DMS153 treated with DMSO at 0.1 percent for 48 hours (cell line): ENCODE data around the gene PDGFC.
"Not testable (repeated sequence)": the region's sequence is repeated elsewhere in the genome, so short reads cannot be mapped to it uniquely, and the experiment has no call there.

Experiments
- DNase-seq: peaks from one replicate; lab custom pipeline; 2025; ENCODE audit not compliant: unreplicated experiment; lab: John Stamatoyannopoulos, UW

The PDGFC gene

DNA sequence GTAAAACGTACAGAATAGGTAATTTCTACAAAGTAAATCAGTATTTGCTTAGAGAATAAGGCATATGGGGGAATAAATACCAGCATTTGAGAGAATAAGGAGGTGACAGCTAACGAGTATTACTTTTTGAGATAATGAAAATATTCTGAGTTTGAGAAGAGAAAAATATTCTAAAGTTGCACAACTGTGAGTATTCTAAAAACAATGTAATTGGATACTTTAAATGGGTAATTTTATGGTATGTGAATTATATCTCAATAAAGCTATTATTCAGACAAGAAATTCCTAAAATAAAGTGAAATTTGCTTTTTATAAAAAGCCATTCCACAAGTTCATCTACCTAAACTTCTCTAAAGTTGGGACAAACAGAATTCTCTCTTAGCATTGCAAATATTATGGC, 62.6 kb downstream of the PDGFC start:
- no peak for DNase-seq

DNA sequence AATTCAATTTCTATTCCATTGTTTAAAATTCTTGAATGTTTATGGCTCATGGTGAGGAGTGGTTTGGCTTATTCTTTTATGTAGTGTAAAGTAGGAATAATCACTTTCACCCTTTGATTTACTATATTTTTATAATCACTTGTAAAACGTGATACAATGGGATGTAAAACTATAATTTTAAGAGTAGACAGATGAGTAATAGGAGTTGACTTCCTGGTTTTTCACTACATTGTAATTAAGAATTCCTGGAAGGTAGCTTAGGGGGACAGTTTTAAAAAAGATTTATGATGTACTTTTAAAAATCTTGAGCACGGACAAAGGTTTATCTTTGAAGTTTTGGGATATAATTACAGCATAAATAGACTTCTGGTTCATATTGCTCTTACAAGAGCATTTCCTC, 65.3 kb downstream of the PDGFC start:
- DNase-seq, result no peak

DNA sequence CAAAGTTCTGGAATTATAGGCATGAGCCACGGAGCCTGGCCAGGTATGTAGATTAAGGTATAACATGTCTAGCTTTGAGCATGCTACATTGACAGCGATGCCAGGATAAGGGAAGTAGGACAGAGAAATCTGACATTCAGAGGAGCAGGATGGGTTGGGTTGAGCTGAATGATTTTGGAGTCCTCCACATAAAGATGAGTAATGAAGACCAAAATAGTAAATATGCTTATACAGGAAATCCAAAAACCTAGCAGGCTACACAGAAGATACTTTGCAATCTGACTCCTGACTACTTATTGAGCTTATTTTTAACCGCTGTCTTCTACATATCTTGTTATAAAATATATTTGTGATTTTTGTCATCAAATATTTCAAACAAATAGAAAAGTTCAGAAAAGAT, 69.7 kb downstream of the PDGFC start:
- DNase-seq, result no peak

DNA sequence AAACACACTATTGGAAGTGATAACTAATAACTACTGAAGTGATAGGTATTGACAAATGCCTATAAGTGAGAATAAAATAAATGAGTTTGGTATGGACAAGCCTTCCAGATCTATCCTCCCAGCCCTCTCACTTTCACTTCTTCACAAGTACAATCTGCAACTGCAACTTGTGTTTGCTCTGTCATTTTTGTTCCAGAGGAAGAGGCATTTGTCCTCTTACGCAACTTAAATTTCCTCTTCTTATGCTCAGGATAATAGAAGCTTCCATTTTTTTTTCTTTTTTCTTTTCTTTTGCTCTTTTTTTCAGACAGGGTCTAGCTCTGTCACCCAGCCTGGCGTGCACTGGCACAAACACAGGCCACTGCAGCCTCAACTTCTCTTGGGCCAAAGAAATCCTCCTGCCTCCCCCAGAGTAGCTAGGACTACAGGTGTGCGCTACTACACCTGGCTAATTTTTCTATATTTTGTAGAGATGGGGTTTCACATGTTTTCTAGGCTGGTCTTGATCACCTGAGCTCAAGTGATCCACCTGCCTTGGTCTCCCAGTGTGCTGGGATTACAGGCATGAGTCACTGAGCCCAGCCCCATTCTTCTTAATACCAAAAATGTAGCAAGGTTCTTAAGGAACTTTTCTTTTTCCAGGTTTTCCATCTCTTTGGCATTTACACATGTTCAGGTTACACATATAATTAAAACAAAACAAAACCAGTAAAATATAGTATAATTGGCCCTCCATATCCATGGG, 73.1 kb downstream of the PDGFC start:
- no peak for DNase-seq

DNA sequence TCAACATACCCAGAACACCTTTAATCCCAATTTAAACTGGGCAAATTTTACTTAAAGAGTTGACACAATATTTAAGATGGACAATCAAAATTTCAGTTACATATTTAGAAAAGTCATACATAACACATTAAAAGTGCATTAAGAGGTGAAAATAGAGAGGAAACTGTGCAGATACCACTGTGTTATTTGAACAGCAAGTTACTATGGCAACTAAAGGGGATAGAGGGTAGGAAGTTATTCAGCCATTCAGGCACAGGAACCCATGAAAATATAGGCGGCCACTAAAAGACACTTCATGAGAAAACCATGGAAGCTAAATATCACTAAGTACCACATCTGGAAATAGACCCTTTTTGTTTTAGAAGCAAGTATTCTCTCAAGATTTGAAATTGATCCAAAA, 75.1 kb downstream of the PDGFC start:
- no peak for DNase-seq

- DNase-seq, result no peak
Measured at GRCh38 chr4:156894234-156894633, 77.4 kb downstream of the PDGFC start.

DNA sequence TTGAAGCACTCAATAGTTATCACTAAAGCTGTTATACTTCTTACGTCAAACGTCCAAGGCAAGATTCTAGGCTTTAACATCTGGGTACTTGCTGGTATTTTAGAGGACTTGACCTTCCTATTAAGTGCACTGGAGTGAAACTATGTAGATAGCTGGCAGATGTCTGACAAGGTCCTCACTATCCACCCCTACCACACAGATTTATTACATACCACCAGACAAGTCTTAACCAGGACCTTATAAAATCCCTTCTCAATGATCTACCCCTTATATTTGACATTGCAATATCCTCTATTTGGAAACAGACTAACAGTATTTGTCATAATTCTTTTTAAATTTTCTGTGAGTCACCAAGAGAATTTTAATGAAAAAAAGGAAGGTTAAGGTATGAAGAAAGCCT, 78.8 kb downstream of the PDGFC start:
- DNase-seq, result no peak

GRCh38 chr4:156889616-156890594, 81.7 kb downstream of the PDGFC start:
- DNase-seq, result no peak

DNA sequence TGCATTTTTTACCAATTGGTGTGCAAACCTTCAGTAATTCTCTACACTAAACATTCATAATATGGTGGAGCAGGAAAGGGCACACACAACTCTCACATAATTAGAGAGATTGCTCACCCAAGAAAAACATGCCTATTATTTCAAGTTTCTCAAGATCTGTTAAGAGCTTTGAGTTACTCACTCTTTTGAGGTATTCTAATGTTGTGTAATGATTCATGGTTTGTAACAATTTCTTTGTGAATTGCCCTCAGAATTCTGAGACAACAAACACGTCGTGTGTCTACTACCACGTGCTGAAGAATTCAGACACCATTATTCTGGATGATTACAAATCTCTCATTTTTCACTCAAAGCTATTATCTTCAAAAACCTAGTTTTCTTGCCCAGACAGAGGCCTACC, 82.8 kb downstream of the PDGFC start:
- no peak for DNase-seq

DNA sequence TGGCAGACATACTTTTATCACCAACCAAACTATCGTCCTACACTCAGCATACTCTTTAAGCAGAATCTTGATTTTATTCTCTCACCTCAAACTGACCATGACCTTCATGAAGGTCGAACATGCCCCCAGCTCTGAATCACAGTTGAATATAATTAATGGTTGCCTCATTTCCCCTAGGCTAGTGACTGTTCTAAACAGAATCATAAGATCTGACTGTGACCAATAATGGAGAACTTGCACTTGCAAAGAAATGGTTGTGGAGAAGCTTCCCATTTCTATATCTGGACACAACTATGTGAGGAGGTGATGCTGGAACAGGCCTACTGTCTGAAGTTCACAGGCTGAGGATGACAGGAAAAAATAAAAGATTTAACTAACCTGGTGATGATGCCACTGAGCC, 85.1 kb downstream of the PDGFC start:
- DNase-seq, result no peak

DNA sequence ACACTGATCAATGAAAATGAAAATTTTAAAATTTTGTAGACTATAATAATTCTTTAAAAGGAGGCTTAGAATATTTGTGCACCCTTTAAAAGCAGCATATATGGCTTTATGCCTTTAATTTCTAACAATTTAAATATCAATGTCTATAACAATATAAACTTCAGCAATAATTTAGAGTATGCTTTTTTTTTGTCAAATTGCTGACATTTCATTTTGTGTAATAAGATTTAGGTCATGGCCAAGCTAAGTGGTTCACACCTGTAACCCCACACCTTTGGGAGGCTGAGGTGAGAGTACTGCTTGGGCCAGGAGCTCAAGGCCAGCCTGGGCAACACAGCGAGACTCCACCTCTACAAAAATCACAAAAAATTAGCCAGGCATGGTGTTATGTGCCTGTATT, 86.2 kb downstream of the PDGFC start:
- no peak for DNase-seq

GRCh38 chr4:156884183-156884582, 87.4 kb downstream of the PDGFC start:
- DNase-seq, result no peak

DNA sequence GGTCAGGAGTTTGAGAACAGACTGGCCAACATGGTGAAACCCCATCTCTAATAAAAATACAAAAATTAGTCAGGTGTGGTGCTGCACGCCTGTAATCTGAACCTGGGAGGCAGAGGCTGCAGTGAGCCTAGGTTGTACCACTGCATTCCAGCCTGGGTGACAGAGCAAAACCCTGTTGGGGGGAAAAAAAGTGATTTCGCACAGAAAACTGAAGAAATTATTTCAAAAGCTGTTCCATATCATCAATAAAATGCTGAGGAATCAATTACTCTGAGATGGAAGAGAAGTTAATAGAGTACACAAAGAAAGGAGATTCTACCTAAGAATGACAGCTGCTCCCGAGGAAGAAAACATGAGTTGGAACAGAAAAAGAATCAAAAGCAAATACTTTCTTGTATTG, 95.9 kb downstream of the PDGFC start:
- no peak for DNase-seq

DNA sequence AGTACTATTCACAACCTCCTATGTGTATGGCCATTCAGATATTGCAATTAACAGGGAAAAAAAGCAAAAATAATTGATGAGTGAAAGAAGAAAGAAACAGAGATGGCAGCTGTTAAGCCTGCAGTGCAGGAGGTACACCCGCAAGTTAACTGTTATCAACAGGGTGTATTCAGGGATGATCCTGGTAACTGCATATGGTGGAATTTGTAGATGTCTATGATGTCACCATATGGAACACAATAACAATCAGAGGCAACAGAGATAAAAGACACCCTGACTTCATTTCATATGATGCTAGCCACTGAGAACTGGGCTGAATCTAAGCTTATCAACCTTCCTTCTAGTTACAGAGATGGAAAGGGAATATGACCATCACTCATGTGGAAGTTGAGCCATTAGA, 96.5 kb downstream of the PDGFC start:
- no peak for DNase-seq

DNA sequence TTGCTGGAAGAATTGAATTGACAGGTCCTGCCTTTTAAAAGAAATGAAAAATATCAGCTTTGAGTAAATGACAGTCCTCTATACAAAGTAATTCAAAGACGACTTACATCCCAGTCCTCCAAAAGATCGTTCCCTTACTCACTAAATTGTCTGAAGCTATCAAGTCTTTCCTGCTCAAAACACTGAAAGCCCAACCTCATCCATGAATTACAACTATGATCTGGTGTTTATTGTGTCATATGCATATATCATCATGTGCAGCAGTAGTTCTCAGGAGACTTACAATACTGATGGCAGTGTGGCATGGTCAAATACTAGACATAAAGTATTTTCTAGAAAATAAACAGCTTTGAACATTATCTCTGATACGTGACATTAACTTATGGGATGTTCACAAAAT, 97.8 kb downstream of the PDGFC start:
- no peak for DNase-seq

GRCh38 chr4:156870861-156871260, 100.7 kb downstream of the PDGFC start:
- no peak for DNase-seq

GRCh38 chr4:156870131-156870530, 101.5 kb downstream of the PDGFC start:
- no peak for DNase-seq

GRCh38 chr4:156866088-156866487, 105.5 kb downstream of the PDGFC start:
- DNase-seq, result not testable (repeated sequence)

- no peak for DNase-seq
Measured at GRCh38 chr4:156865451-156865850, 106.1 kb downstream of the PDGFC start.

DNA sequence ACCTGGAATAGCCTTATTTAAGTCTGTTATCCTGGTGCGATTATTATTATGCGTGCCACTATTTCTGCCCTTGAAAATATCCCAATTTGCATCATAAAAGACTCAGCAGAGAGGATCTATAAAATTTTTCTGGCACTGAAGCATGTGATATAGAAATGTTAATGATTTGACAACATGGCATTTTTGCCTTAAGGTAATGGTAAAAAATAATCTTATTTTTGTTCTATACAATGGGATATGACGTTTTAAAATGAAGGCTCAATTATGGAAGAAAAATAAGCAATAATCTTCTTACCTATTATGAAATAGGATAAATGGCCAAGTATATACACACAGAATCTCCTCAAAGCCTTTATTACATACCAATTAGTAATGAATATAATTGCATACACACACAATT, 113.5 kb downstream of the PDGFC start:
- DNase-seq, result no peak

DNA sequence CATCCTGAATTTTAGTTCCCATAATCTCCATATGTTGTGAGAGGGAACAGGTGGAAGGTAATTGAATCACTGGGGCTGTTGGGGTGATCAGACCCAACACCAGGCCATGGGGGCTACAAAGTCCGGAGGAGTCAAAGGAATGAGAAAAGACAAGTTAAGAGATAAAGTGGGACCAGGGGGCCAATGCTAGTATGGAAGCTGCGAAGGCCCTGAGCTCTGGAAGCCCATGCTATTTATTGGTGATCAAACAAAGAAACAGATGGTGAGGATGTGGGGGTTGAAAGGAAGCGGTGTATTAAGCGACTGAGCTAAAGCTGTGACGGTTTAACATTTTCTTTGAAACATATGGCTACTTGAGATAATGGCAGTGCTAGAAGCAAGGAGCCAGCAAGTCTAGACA, 132.8 kb downstream of the PDGFC start:
- no peak for DNase-seq

DNA sequence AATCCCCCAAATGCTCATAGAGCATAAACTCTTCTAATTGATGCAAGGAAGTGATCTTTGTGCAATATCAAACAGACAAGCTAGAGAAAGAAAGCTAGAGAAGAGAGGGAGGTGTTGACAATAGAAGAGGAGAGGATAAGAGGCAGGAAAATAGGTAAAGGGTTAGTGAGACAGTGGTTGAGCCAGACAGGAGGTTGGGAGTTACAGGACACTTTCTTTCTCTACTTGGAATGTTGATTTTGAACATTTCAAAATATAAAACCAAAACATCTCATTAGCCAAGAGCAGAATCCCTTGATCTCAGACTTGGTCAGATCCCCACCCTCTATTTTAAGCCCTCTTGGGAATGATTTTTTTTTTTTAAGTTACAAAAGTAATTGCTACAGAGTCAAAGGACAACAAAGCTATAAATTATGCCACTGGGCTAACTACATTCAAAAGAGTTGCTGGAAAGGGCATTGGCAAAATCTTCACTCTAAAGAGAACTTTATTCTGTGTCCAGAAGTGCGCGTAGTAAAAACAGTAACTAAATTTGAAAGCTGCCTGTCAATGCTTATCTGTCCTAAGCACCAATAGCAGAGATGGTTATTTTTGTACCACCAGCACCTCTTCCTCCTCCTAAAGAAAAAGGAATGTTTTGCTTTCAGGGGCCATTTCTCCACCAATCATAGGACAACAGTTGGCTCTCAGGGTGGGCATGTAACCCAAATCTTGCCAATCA, 133.8 kb downstream of the PDGFC start:
- no peak for DNase-seq
